Measurements from ENCODE around the gene RHBG. TPM values are rescaled to one million over a fixed set of nuclear protein-coding genes. Genes with fewer than 3 reads are reported as not detected.

RHBG gene
- total and polyA plus RNA-seq, 3 experiments from 2014 or later, result not detected

DNA sequence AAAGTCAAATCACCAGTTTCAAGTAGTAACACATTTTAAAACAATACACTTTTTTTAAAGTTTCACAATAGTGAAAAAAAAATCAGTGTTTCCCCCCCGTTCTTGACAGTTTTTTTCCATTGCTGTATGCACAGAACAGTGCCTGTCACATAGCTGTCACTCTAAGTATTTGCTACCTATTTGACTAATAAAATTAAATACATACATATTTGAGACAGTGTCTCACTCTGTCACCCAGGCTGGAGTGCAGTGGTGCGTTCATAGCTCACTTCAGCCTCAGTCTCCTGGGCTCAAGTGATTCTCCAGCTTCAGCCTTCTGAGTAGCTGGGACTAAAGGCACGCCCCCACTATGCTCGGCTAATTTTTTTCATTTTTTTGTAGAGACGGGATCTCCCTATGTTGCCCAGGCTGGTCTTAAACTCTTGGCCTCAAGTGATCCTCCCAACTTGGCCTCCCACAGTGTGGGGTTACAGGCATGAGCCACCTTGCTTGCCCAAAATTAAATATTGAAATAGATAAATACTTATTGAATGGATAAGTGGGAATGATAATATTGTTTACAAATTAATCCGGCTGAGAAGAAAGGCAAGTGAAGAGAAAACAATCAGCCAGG is 12.6 kb upstream of the RHBG start:
- Histone ChIP-seq H3K9me3 (ENCODE audit: low read length) (no peaks in the 10 kb centered on the region), H3K4me1 (ENCODE audit: insufficient read depth, low read length) (peaks cover 7% of the 10 kb centered on the region), H3K36me3 (ENCODE audit: insufficient read depth, low read length) (no peaks in the 10 kb centered on the region), H3K27ac (ENCODE audit: low read depth, low read length) (no peak overlapping the region), H3K4me3 (ENCODE audit: low read length) (no peak overlapping the region), H3K27me3 (ENCODE audit: insufficient read depth, low read length, poor library complexity, severe bottlenecking) (peaks cover 10% of the 10 kb centered on the region)
- H3K9me3 Mint-ChIP-seq, result no peaks in the 10 kb centered on the region
- CTCF ChIA-PET, result interaction anchor here (0.9 to 1.1 kb wide), 2 partner anchors 85 to 132 kb away, joined by 3 to 4 read pairs; no protein-coding TSS in a partner anchor
- peaks cover 3 to 59% of the 10 kb centered on the region in 2 donors for H3K27me3 Mint-ChIP-seq
- H3K4me3 Mint-ChIP-seq, result peak overlapping the region in 1 of 7 donors; percentile 34
- no peak overlapping the region for H3K27ac Mint-ChIP-seq
- POLR2A ChIA-PET, result no interaction called here
- no peaks in the 10 kb centered on the region for H3K36me3 Mint-ChIP-seq
- no peak for DNase-seq
- peaks cover 0 to 8% (median 6%) of the 10 kb centered on the region in 3 donors for H3K4me1 Mint-ChIP-seq

DNA sequence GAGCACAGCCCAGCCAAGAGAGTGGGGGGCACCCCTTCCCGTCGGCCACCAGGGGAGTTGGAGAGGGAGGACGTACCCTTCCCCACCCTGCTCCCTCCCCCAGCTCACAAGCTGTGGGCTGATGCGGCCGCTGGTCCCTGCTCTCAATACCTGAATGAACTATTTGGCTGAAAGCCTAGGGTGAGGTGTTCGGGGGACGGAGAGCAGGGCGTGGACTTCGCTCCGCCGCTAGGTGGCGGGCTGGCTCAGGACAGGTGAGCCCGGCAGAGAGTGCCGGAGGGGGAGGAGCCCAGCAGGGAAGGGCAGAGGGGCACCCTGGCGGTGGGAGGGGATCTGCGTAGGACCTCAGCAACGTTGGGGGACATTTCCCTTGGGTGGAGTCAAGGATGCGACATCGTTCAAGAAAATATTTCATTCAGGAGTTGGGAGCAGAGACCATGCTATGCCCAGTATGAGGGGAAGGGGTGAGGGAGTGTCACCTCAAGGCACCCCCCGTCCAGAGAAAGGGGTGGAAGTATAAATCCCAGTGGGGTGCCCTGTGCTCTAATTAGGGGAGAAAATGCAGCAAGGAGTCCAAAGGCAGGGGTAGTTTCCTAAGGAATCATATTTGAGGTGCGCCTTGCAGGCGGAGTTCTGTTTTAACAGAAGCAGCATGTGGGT is 12.0 kb upstream of the RHBG start:
- peaks cover 10% of the 10 kb centered on the region for H3K27me3 ChIP-seq (ENCODE audit: insufficient read depth, low read length, poor library complexity, severe bottlenecking)
- H3K27ac ChIP-seq (ENCODE audit: low read depth, low read length), result no peak overlapping the region
- Mint-ChIP-seq H3K36me3 (no peaks in the 10 kb centered on the region), H3K4me3 (peak overlapping the region in 1 of 7 donors; percentile 39), H3K27ac (peak overlapping the region in 1 of 8 donors; percentile 78), H3K27me3 (peaks cover 3 to 58% of the 10 kb centered on the region in 2 donors), H3K9me3 (no peaks in the 10 kb centered on the region), H3K4me1 (peaks cover 0 to 8% (median 6%) of the 10 kb centered on the region in 3 donors)
- CTCF ChIA-PET, result interaction anchor here (0.9 to 1.1 kb wide), 2 partner anchors 84 to 133 kb away, joined by 3 to 4 read pairs; no protein-coding TSS in a partner anchor
- H3K4me1 ChIP-seq (ENCODE audit: insufficient read depth, low read length), result peaks cover 7% of the 10 kb centered on the region
- POLR2A ChIA-PET, result no interaction called here
- DNase-seq, result peak; percentile 30 to 68 (median 48)
- no peaks in the 10 kb centered on the region for H3K36me3 ChIP-seq (ENCODE audit: insufficient read depth, low read length)
- no peak overlapping the region for H3K4me3 ChIP-seq (ENCODE audit: low read length)
- H3K9me3 ChIP-seq (ENCODE audit: low read length), result no peaks in the 10 kb centered on the region

DNA sequence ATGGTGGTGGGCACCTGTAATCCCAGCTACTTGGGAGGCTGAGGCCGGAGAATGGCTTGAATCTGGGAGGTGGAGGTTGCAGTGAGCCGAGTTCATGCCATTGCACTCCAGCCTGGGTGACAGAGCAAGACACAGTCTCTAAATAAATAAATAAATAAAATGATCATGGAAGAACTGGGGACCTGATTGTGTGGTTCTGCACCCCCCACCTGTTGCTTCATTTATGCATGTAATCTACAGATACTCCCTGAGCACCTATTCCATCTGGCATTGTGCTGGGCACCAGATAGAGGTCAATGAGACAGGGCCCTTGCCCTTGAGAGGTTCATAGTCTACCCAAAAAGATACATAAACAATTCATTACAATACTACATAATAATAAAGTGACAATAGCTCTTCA is 11.0 kb upstream of the RHBG start:
- CTCF ChIA-PET, result interaction anchor here (0.8 to 2.2 kb wide), 3 partner anchors 13 to 88 kb away, joined by 3 to 8 read pairs (median 3); no protein-coding TSS in a partner anchor
- Mint-ChIP-seq H3K4me3 (no peak overlapping the region), H3K36me3 (no peaks in the 10 kb centered on the region), H3K27ac (no peak overlapping the region), H3K4me1 (peaks cover 0 to 8% (median 6%) of the 10 kb centered on the region in 3 donors), H3K27me3 (peaks cover 3 to 55% of the 10 kb centered on the region in 2 donors), H3K9me3 (no peaks in the 10 kb centered on the region)
- Histone ChIP-seq H3K9me3 (ENCODE audit: low read length) (no peaks in the 10 kb centered on the region), H3K4me3 (ENCODE audit: low read length) (no peak overlapping the region), H3K4me1 (ENCODE audit: insufficient read depth, low read length) (peaks cover 7% of the 10 kb centered on the region), H3K27ac (ENCODE audit: low read depth, low read length) (no peak overlapping the region), H3K36me3 (ENCODE audit: insufficient read depth, low read length) (no peaks in the 10 kb centered on the region), H3K27me3 (ENCODE audit: insufficient read depth, low read length, poor library complexity, severe bottlenecking) (peaks cover 10% of the 10 kb centered on the region)
- POLR2A ChIA-PET, result interaction anchor here (0.6 kb wide), 1 partner anchor 212 kb away, joined by 11 read pairs; no protein-coding TSS in a partner anchor
- DNase-seq, result no peak

DNA sequence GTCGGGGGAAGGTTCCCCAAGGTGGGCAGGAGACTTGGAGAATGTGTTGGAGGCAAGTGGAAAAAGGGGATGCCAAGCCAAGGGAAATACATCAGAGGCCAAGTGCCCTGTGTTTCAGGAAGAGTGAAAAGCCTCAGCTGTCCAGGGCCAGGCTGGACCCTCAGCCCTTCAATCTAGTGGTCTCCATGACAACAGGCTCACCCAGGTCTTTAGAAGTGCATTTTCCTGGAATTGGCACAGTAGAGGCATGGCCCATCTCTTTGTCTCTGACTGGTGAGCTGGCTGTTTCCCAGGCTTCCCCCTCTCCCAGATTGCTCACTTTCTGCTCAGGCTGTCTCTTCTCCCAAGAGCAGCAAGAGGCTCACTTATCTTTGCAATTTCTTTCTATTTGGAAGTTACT is 10.4 kb upstream of the RHBG start:
- POLR2A ChIA-PET, result no interaction called here
- H3K27ac Mint-ChIP-seq, result no peak overlapping the region
- peaks cover 0 to 8% (median 6%) of the 10 kb centered on the region in 3 donors for H3K4me1 Mint-ChIP-seq

DNA sequence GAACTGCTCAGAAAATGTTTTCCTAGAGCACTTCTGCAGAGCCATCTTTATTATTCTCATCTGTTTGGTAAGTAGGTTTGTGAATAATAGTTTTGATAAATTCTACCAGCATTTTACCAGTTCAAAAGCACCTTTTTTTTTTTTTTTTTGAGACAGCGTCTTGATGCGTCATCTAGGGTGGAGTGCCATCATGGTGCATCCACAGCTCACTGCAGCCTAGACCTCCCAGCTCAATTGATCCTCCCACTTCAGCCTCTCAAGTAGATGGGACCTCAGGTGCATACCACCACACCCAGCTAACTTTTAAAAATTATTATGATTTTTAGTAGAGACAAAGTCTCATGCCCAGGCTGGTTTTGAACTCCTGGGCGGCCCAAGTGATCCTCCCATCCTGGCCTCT is 9.8 kb upstream of the RHBG start:
- no peaks in the 10 kb centered on the region for H3K36me3 ChIP-seq (ENCODE audit: insufficient read depth, low read length)
- Mint-ChIP-seq H3K9me3 (no peaks in the 10 kb centered on the region), H3K36me3 (no peaks in the 10 kb centered on the region), H3K4me3 (no peak overlapping the region), H3K27ac (no peak overlapping the region), H3K27me3 (peaks cover 10 to 53% of the 10 kb centered on the region in 2 donors), H3K4me1 (peaks cover 0 to 8% (median 6%) of the 10 kb centered on the region in 3 donors)
- peaks cover 7% of the 10 kb centered on the region for H3K4me1 ChIP-seq (ENCODE audit: insufficient read depth, low read length)
- ChIA-PET CTCF (interaction anchor here (1.2 to 2.2 kb wide), 3 partner anchors 16 to 173 kb away, joined by 3 to 8 read pairs (median 3); no protein-coding TSS in a partner anchor), POLR2A (no interaction called here)
- peaks cover 9% of the 10 kb centered on the region for H3K27me3 ChIP-seq (ENCODE audit: insufficient read depth, low read length, poor library complexity, severe bottlenecking)
- H3K9me3 ChIP-seq (ENCODE audit: low read length), result no peaks in the 10 kb centered on the region
- no peak for DNase-seq
- no peak overlapping the region for H3K27ac ChIP-seq (ENCODE audit: low read depth, low read length)
- no peak overlapping the region for H3K4me3 ChIP-seq (ENCODE audit: low read length)

More for the DNA sequence above, 10.4 kb upstream of the RHBG start:
- H3K36me3 Mint-ChIP-seq, result no peaks in the 10 kb centered on the region
- CTCF ChIA-PET, result interaction anchor here (0.8 to 2.2 kb wide), 4 partner anchors 14 to 173 kb away, joined by 3 to 8 read pairs (median 3); no protein-coding TSS in a partner anchor
- Histone ChIP-seq H3K27ac (ENCODE audit: low read depth, low read length) (no peak overlapping the region), H3K27me3 (ENCODE audit: insufficient read depth, low read length, poor library complexity, severe bottlenecking) (peaks cover 10% of the 10 kb centered on the region), H3K4me3 (ENCODE audit: low read length) (no peak overlapping the region), H3K36me3 (ENCODE audit: insufficient read depth, low read length) (no peaks in the 10 kb centered on the region), H3K9me3 (ENCODE audit: low read length) (no peaks in the 10 kb centered on the region), H3K4me1 (ENCODE audit: insufficient read depth, low read length) (peaks cover 7% of the 10 kb centered on the region)
- no peak overlapping the region for H3K4me3 Mint-ChIP-seq
- H3K9me3 Mint-ChIP-seq, result no peaks in the 10 kb centered on the region
- H3K27me3 Mint-ChIP-seq, result peaks cover 6 to 52% of the 10 kb centered on the region in 2 donors
- DNase-seq, result no peak

DNA sequence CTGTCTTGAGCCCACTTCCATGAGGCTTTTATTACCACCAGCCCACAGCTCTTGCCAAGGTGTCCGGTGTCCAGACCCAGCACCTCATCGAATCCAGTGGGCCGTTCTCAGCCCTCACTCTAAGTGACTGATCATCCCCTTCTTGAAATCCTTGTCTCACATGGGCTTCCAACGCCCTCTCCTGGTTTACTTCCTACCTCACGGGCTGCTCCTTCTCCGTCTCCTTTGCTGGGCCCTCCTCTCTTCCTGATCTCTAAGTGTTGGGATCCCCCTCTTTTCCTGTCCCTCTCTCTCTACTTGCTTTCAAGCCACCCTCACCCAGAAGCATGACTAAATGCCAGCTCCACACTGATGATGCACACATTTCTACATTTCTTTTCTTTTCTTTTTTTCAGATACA is 9.0 kb upstream of the RHBG start:
- Histone ChIP-seq H3K4me1 (ENCODE audit: insufficient read depth, low read length) (peaks cover 7% of the 10 kb centered on the region), H3K27me3 (ENCODE audit: insufficient read depth, low read length, poor library complexity, severe bottlenecking) (peaks cover 5% of the 10 kb centered on the region), H3K9me3 (ENCODE audit: low read length) (no peaks in the 10 kb centered on the region), H3K4me3 (ENCODE audit: low read length) (no peak overlapping the region), H3K27ac (ENCODE audit: low read depth, low read length) (no peak overlapping the region), H3K36me3 (ENCODE audit: insufficient read depth, low read length) (no peaks in the 10 kb centered on the region)
- CTCF ChIA-PET, result interaction anchor here (2.0 to 2.2 kb wide), 2 partner anchors 86 kb away, joined by 6 to 8 read pairs; no protein-coding TSS in a partner anchor
- Mint-ChIP-seq H3K27me3 (peaks cover 10 to 52% of the 10 kb centered on the region in 2 donors), H3K27ac (no peak overlapping the region), H3K36me3 (no peaks in the 10 kb centered on the region), H3K9me3 (no peaks in the 10 kb centered on the region), H3K4me1 (peaks cover 0 to 8% (median 6%) of the 10 kb centered on the region in 3 donors), H3K4me3 (no peak overlapping the region)
- no peak for DNase-seq
- POLR2A ChIA-PET, result interaction anchor here (0.6 kb wide), 1 partner anchor 144 kb away, joined by 3 read pairs; no protein-coding TSS in a partner anchor

DNA sequence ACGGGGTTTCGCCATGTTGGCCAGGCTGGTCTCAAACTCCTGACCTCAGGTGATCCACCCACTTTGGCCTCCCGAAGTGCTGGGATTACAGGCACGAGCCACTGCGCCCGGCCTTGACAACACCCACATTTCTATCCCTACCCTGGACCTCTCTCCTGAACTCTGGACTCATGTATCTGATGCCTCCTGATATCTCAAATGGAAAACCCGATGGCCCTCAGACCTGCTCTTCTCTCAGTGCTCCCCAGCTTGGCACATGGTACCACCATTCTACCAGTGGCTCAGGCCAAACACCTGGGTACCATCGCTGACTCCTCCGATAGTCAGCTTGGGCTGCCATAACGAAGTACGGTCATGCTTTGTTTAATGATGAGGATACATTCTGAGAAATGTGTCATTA is 8.5 kb upstream of the RHBG start:
- H3K4me3 ChIP-seq (ENCODE audit: low read length), result no peak overlapping the region
- H3K27me3 ChIP-seq (ENCODE audit: insufficient read depth, low read length, poor library complexity, severe bottlenecking), result peaks cover 5% of the 10 kb centered on the region
- DNase-seq, result no peak
- Mint-ChIP-seq H3K27ac (no peak overlapping the region), H3K9me3 (no peaks in the 10 kb centered on the region), H3K4me3 (no peak overlapping the region), H3K27me3 (peaks cover 12 to 55% of the 10 kb centered on the region in 2 donors), H3K36me3 (no peaks in the 10 kb centered on the region), H3K4me1 (peaks cover 0 to 8% (median 6%) of the 10 kb centered on the region in 3 donors)
- POLR2A ChIA-PET, result no interaction called here
- no peaks in the 10 kb centered on the region for H3K9me3 ChIP-seq (ENCODE audit: low read length)
- CTCF ChIA-PET, result interaction anchor here (2.0 kb wide), 1 partner anchor 86 kb away, joined by 6 read pairs; no protein-coding TSS in a partner anchor
- H3K4me1 ChIP-seq (ENCODE audit: insufficient read depth, low read length), result peaks cover 7% of the 10 kb centered on the region
- H3K36me3 ChIP-seq (ENCODE audit: insufficient read depth, low read length), result no peaks in the 10 kb centered on the region
- no peak overlapping the region for H3K27ac ChIP-seq (ENCODE audit: low read depth, low read length)

DNA sequence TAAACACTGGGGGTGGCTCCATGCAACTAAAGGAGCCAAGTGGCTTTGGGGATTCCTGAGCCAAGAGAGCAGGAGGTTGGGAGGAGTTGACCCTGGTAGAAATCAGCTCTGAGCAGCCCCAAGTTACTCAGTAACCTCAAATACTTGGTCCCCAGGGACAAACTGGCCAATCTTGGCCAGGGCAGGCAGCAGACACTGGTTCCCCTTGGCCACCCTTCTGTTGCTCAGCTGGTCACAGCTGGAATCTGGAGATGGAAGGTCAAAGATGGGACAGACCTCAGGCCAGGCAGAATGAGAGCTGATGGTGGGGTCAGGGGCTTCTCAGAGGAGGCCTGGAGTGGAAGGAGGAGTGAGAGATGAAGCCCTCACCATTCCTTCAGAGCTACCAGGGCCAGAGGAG is 3.3 kb upstream of the RHBG start:
- Mint-ChIP-seq H3K4me1 (peaks cover 3 to 6% (median 5%) of the 10 kb centered on the region in 3 donors), H3K36me3 (no peaks in the 10 kb centered on the region), H3K27me3 (peaks cover 30 to 47% of the 10 kb centered on the region in 2 donors), H3K9me3 (no peaks in the 10 kb centered on the region), H3K4me3 (no peak overlapping the region), H3K27ac (no peak overlapping the region)
- Histone ChIP-seq H3K36me3 (ENCODE audit: insufficient read depth, low read length) (no peaks in the 10 kb centered on the region), H3K27me3 (ENCODE audit: insufficient read depth, low read length, poor library complexity, severe bottlenecking) (peaks cover 8% of the 10 kb centered on the region), H3K4me3 (ENCODE audit: low read length) (no peak overlapping the region), H3K9me3 (ENCODE audit: low read length) (no peaks in the 10 kb centered on the region), H3K4me1 (ENCODE audit: insufficient read depth, low read length) (no peaks in the 10 kb centered on the region), H3K27ac (ENCODE audit: low read depth, low read length) (no peak overlapping the region)
- CTCF ChIA-PET, result interaction anchor here (0.9 to 1.9 kb wide), 2 partner anchors 20 to 290 kb away, joined by 3 to 7 read pairs; no protein-coding TSS in a partner anchor
- POLR2A ChIA-PET, result no interaction called here
- DNase-seq, result no peak

Measured in CD8-positive, alpha-beta memory T cell (primary cell).